OCI-LY1 (cell line): Measurements from ENCODE around the gene ALDH1A2.
A peak's percentile ranks its signal among the peaks of the same experiment; 100 is the strongest.

ENCODE experiments used
- H2AFZ ChIP-seq: fragments of 200-600 bp; sonication (generic), shearing (Covaris generic); 2 replicates; pipeline ENCODE4 v1.6.0; 2014; ENCODE audit warnings: antibody characterized with exemption, mild to moderate bottlenecking, low read length
- H3F3A ChIP-seq: fragments of 200-600 bp; sonication (generic), shearing (Covaris generic); 2 replicates; pipeline ENCODE4 v1.6.0; 2014; ENCODE audit warnings: mild to moderate bottlenecking, antibody characterized with exemption, low read length, moderate library complexity; ENCODE audit not compliant: insufficient read depth
- H3K27ac ChIP-seq: fragments of 200-600 bp; sonication (generic); 2 replicates; pipeline ENCODE4 v1.5.1; 2014; ENCODE audit warnings: low read length, mixed run types, mild to moderate bottlenecking, low read depth; ENCODE audit not compliant: poor library complexity, severe bottlenecking
- H3K27me3 ChIP-seq: fragments of 200-600 bp; sonication (generic); 2 replicates; pipeline ENCODE4 v1.6.0; 2014; ENCODE audit warnings: antibody characterized with exemption, mild to moderate bottlenecking, low read length, moderate library complexity; ENCODE audit not compliant: insufficient read depth
- H3K36me3 ChIP-seq: fragments of 200-600 bp; sonication (generic); 2 replicates; pipeline ENCODE4 v1.6.1; 2014; ENCODE audit warnings: mild to moderate bottlenecking, antibody characterized with exemption, low read length, moderate library complexity, mixed read lengths; ENCODE audit not compliant: insufficient read depth
- H3K4me1 ChIP-seq: fragments of 200-600 bp; sonication (generic); 2 replicates; pipeline ENCODE4 v1.5.1; 2014; ENCODE audit warnings: mild to moderate bottlenecking, low read length, moderate library complexity; ENCODE audit not compliant: insufficient read depth, severe bottlenecking
- H3K4me2 ChIP-seq: fragments of 200-600 bp; sonication (generic), shearing (Covaris generic); 2 replicates; pipeline ENCODE4 v1.6.1; 2014; ENCODE audit warnings: low read length
- H3K4me3 ChIP-seq: fragments of 200-600 bp; sonication (generic); 2 replicates; pipeline ENCODE4 v1.5.1; 2014; ENCODE audit warnings: low read length, low read depth, mild to moderate bottlenecking, mixed read lengths; ENCODE audit not compliant: poor library complexity, severe bottlenecking
- H3K79me2 ChIP-seq: fragments of 200-600 bp; shearing (Covaris generic); 2 replicates; pipeline ENCODE4 v1.6.1; 2016; ENCODE audit warnings: mixed run types, low read length, mixed read lengths; ENCODE audit not compliant: insufficient read depth
- H3K9ac ChIP-seq: fragments of 200-600 bp; sonication (generic), shearing (Covaris generic); 2 replicates; pipeline ENCODE4 v1.6.1; 2014; ENCODE audit warnings: mild to moderate bottlenecking, low read length, mixed read lengths
- H3K9me2 ChIP-seq: fragments of 200-600 bp; sonication (generic), shearing (Covaris generic); 2 replicates; pipeline ENCODE4 v1.6.1; 2014; ENCODE audit warnings: low read depth, mild to moderate bottlenecking, low read length, mixed read lengths
- H3K9me3 ChIP-seq: fragments of 200-600 bp; shearing (Covaris generic); 2 replicates; pipeline ENCODE4 v1.6.1; 2014; ENCODE audit warnings: low read length, mixed read lengths
- H4K20me1 ChIP-seq: fragments of 200-600 bp; sonication (generic), shearing (Covaris generic); 2 replicates; pipeline ENCODE4 v1.6.0; 2016; ENCODE audit warnings: mild to moderate bottlenecking, low read length; ENCODE audit not compliant: insufficient read depth
- CTCF ChIP-seq: fragments of 200-600 bp; sonication (generic), shearing (Covaris generic); IDR thresholded peaks from 2 replicates; pipeline ENCODE4 v1.5.1; 2017; ENCODE audit warnings: mild to moderate bottlenecking, antibody characterized with exemption, low read length, moderate library complexity, mixed read lengths
- EZH2 ChIP-seq: fragments of 200-600 bp; sonication (generic), shearing (Covaris generic); IDR thresholded peaks from 2 replicates; pipeline ENCODE4 v1.8.0; 2017; ENCODE audit warnings: borderline replicate concordance, mixed run types, mild to moderate bottlenecking, antibody characterized with exemption, low read length, moderate library complexity, mixed read lengths

The ALDH1A2 gene

GRCh38 chr15:58070801-58071418 is 5.4 kb upstream of the ALDH1A2 start:
- Histone ChIP-seq H3K79me2 (no peaks in the 10 kb centered on the region), H3F3A (no peaks in the 10 kb centered on the region), H2AFZ (no peak overlapping the region), H3K9ac (no peak overlapping the region), H3K27ac (no peak overlapping the region), H4K20me1 (no peaks in the 10 kb centered on the region), H3K4me2 (no peak overlapping the region), H3K9me3 (no peaks in the 10 kb centered on the region), H3K4me3 (no peak overlapping the region), H3K36me3 (no peaks in the 10 kb centered on the region), H3K27me3 (no peaks in the 10 kb centered on the region; the same call in 1 of the 2 replicates), H3K4me1 (no peaks in the 10 kb centered on the region), H3K9me2 (no peaks in the 10 kb centered on the region)
- TF ChIP-seq CTCF, result peak; percentile 96
- TF ChIP-seq EZH2, result no peak

GRCh38 chr15:58069008-58069407 is 3.5 kb upstream of the ALDH1A2 start:
- no peaks in the 10 kb centered on the region for H3K79me2 ChIP-seq
- H3K9ac ChIP-seq, result no peak overlapping the region
- H3K4me1 ChIP-seq, result no peaks in the 10 kb centered on the region
- H3K4me2 ChIP-seq, result no peak overlapping the region
- H3K27me3 ChIP-seq, result no peaks in the 10 kb centered on the region; the same call in 1 of the 2 replicates
- TF ChIP-seq CTCF, result no peak
- no peak for TF ChIP-seq EZH2
- H3K4me3 ChIP-seq, result no peak overlapping the region
- no peaks in the 10 kb centered on the region for H3K9me3 ChIP-seq
- H2AFZ ChIP-seq, result no peak overlapping the region
- H3K9me2 ChIP-seq, result no peaks in the 10 kb centered on the region
- H3F3A ChIP-seq, result no peaks in the 10 kb centered on the region
- no peaks in the 10 kb centered on the region for H4K20me1 ChIP-seq
- no peaks in the 10 kb centered on the region for H3K36me3 ChIP-seq
- no peak overlapping the region for H3K27ac ChIP-seq

GRCh38 chr15:58066042-58066867 is 744 bp upstream of the ALDH1A2 start:
- no peaks in the 10 kb centered on the region for H3K9me2 ChIP-seq
- no peak overlapping the region for H3K4me2 ChIP-seq
- no peaks in the 10 kb centered on the region for H3K36me3 ChIP-seq
- H3K27ac ChIP-seq, result no peak overlapping the region
- H4K20me1 ChIP-seq, result no peaks in the 10 kb centered on the region
- H3K79me2 ChIP-seq, result no peaks in the 10 kb centered on the region
- H3K4me1 ChIP-seq, result no peaks in the 10 kb centered on the region
- no peak overlapping the region for H3K9ac ChIP-seq
- TF ChIP-seq EZH2 (no peak), CTCF (no peak)
- no peaks in the 10 kb centered on the region for H3K9me3 ChIP-seq
- H3F3A ChIP-seq, result no peaks in the 10 kb centered on the region
- no peaks in the 10 kb centered on the region; the same call in 1 of the 2 replicates for H3K27me3 ChIP-seq
- no peak overlapping the region for H3K4me3 ChIP-seq
- H2AFZ ChIP-seq, result no peak overlapping the region
